Epithelial cell of proximal tubule (primary cell): ENCODE results near the gene ZFTA. TPM values are rescaled to one million over a fixed set of nuclear protein-coding genes. Genes with fewer than 3 reads are reported as not detected.

Experiments
- DNase-seq: peaks from one replicate; pipeline ENCODE4 v3.0.0-alpha.2; 2011; ENCODE audit warnings: low read depth
- H3K4me3 ChIP-seq: 2 replicates; pipeline ENCODE4 v1.5.1; 2011; ENCODE audit warnings: low read depth, mild to moderate bottlenecking, low read length
- CTCF ChIP-seq: conservative IDR thresholded peaks from 2 replicates; pipeline ENCODE4 v1.5.1; 2012; ENCODE audit warnings: low read depth, mild to moderate bottlenecking, low read length
- total RNA-seq: library from RNA; depleted of rRNA; stranded (reverse); fragments of >200 nt; gene quantifications from 2 replicates; pipeline ENCODE4 v1.2.3, GENCODE V29; 2015

ZFTA gene
- total RNA-seq, 1 donor from 2014 or later: 17.4 TPM

GRCh38 chr11:63745304-63746170 is 23.0 kb downstream of the ZFTA start:
- H3K4me3 ChIP-seq: no peak overlapping the region
- DNase-seq: no peak
- peak; percentile 28 for TF ChIP-seq CTCF

GRCh38 chr11:63738720-63739360 is 29.7 kb downstream of the ZFTA start:
- peak; percentile 29 for DNase-seq
- peak; percentile 97 for TF ChIP-seq CTCF
- H3K4me3 ChIP-seq: no peak overlapping the region

DNA sequence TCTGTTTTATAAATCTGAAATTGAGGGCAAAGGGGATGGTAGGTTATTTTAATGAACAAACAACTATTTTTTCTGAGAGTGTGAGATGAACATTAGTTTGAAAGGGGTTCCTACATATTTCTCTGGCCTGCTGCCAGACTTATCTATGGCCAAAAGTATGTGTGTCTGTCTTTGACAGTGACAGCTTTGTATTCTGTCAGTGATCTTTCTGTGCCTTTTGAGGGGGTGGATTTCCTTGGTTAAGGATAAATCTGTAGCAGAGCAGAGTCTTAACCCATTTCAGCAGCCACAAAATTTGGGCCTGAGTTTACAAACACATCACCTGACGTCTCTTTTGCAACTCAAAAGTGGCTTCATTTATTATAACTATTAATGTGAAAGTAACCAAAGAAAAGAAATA is 30.9 kb downstream of the ZFTA start:
- H3K4me3 ChIP-seq: no peak overlapping the region
- no peak for DNase-seq
- no peak for TF ChIP-seq CTCF

DNA sequence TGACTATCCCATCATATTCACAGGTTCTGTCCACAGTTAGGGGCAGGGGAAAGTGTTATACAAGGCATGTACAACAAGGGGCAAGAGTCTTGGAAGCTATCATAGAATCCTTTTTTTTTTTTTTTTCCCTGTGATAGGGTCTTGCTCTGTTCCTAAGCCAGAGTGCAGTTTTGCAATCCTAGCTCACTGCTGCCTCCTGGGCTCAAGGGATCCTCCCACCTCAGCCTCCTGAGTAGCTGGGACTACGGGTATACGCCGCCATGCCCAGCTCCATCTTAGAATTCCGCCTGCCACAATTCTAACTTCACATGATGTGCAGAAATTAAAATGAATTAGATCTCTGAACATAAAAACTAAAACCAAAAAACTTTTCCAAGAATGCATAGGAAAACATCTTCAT is 31.7 kb downstream of the ZFTA start:
- DNase-seq: no peak
- no peak for TF ChIP-seq CTCF
- no peak overlapping the region for H3K4me3 ChIP-seq

DNA sequence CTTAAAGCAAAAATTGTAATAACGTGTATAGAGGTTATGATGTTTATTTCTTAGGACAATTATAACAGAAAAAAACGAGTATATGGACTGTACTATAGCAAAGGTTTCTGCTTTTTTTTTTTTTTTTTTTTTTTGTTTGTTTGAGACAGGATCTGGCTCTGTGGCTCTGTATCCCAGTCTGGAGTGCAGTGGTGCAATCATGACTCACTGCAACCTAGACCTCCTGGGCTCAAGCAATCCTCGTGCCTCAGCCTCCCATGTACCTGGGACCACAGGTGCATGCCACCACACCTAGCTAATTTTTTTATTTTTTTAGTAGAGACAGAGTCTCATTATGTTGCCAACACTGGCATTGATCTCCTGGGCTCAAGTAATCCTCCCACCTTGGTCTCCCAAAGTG is 39.2 kb downstream of the ZFTA start:
- H3K4me3 ChIP-seq: no peak overlapping the region
- DNase-seq: no peak
- TF ChIP-seq CTCF: no peak

DNA sequence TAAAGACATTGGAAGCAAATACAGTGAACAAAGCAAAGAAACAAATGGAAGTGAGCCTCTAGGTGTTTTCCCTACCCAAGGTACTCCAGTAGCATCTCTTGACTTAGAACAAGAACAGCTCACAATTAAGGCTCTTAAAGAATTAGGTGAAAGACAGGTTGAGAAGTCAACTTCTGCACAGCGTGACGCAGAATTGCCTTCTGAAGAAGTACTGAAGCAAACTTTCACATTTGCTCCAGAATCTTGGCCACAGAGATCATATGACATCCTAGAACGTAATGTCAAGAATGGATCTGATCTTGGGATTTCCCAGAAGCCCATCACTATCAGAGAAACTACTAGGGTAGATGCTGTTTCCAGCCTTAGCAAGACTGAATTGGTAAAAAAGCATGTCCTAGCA is 48.0 kb downstream of the ZFTA start:
- no peak for TF ChIP-seq CTCF
- no peak for DNase-seq
- H3K4me3 ChIP-seq: no peak overlapping the region
